ENCODE data around the gene FAM222A. TPM values are rescaled to one million over a fixed set of nuclear protein-coding genes. Genes with fewer than 3 reads are reported as not detected.

FAM222A gene
- total and polyA plus RNA-seq, 2 of the 4 experiments (the other 2 are of a cell fraction), result under 0.01 to 0.32 TPM

- Histone ChIP-seq H2AK9ac (replicated peaks; ENCODE audit: low read depth, low read length, poor library complexity) (no peak overlapping the region), H4K20me1 (ENCODE audit: insufficient read depth, low read length) (no peaks in the 10 kb centered on the region), H3K56ac (ENCODE audit: extremely low read depth, insufficient read depth, low read length) (no peak overlapping the region), H4K91ac (ENCODE audit: insufficient read depth, low read depth, low read length) (no peak overlapping the region), H2BK5ac (ENCODE audit: low read depth, low read length, poor library complexity, severe bottlenecking) (no peak overlapping the region), H3K9me3 (ENCODE audit: control insufficient read depth, insufficient read depth, low read length) (no peaks in the 10 kb centered on the region), H3K9ac (ENCODE audit: low read depth, low read length) (no peak overlapping the region), H2BK15ac (ENCODE audit: low read depth, low read length) (no peak overlapping the region), H3K18ac (ENCODE audit: low read depth, low read length) (no peak overlapping the region), H3K4me3 (ENCODE audit: insufficient read depth, low read depth, low read length) (no peak overlapping the region), H2BK20ac (ENCODE audit: low read depth, low read length) (no peak overlapping the region), H3K27me3 (ENCODE audit: control insufficient read depth, insufficient read depth, low read length) (peaks cover 7% of the 10 kb centered on the region), H3K23ac (ENCODE audit: low read depth, low read length) (no peak overlapping the region), H2AFZ (replicated peaks; ENCODE audit: low read length, poor library complexity) (no peak overlapping the region), H2BK120ac (ENCODE audit: low read depth, low read length) (no peak overlapping the region), H3K4ac (ENCODE audit: low read depth, low read length) (no peak overlapping the region), H3K36me3 (ENCODE audit: control insufficient read depth, insufficient read depth, low read length) (no peaks in the 10 kb centered on the region), H3K9me1 (ENCODE audit: insufficient read depth, low read length) (no peaks in the 10 kb centered on the region), H3K4me2 (ENCODE audit: low read depth, low read length) (no peak overlapping the region), H4K5ac (ENCODE audit: low read depth, low read length) (no peak overlapping the region), H3K14ac (replicated peaks; ENCODE audit: low read depth, low read length) (no peak overlapping the region), H3K4me1 (ENCODE audit: control insufficient read depth, insufficient read depth, low read length) (no peaks in the 10 kb centered on the region), H4K8ac (ENCODE audit: low read depth in 2 of 2, low read length in 2 of 2) (no peak overlapping the region), H2AK5ac (ENCODE audit: low read depth, low read length) (no peak overlapping the region), H3K79me1 (ENCODE audit: low read depth in 1 of 2, low read length in 2 of 2) (no peaks in the 10 kb centered on the region), H3K27ac (ENCODE audit: insufficient read depth, low read length) (no peak overlapping the region)
- no peak for ATAC-seq (ENCODE audit: low read depth)
- no CpG with 5 or more reads among the region's 1 CpG for WGBS, 2 experiments (ENCODE audit: extremely low coverage in 2 of 2, insufficient read length in 1 of 2)
- intact Hi-C loops (cut with micrococcal nuclease) (no loop called here), dilution Hi-C loops (cut with HindIII; ENCODE audit: low sequenced_read_pairs, unreplicated experiment) (no loop called here), in situ Hi-C loops (cut with MboI; ENCODE audit: low sequenced_read_pairs) (no loop called here)
- ChIA-PET CTCF (no interaction called here), POLR2A (ENCODE audit: unreplicated experiment) (no interaction called here)
- no TSS peak for BruUV-seq (replicated peaks)
- TF ChIP-seq USF2 (IDR thresholded peaks at IDR 0.05; ENCODE audit: low read depth, low read length) (no peak), RAD21 (IDR thresholded peaks at IDR 0.05; ENCODE audit: low read length) (no peak), MXI1 (IDR thresholded peaks at IDR 0.05; ENCODE audit: borderline replicate concordance, low read depth, low read length) (no peak), NFE2L2 (IDR thresholded peaks at IDR 0.05; ENCODE audit: low read depth, low read length) (no peak), MAFK (IDR thresholded peaks at IDR 0.05; ENCODE audit: low read depth, low read length) (no peak), CTCF (conservative IDR thresholded peaks at IDR 0.05; ENCODE audit: low read depth, low read length) (no peak), CEBPB (IDR thresholded peaks at IDR 0.05; ENCODE audit: low read depth, low read length) (no peak), ELK1 (IDR thresholded peaks at IDR 0.05; ENCODE audit: borderline replicate concordance, low read depth, low read length) (no peak), RFX5 (IDR thresholded peaks at IDR 0.05; ENCODE audit: low read depth, low read length) (no peak), FOS (IDR thresholded peaks at IDR 0.05; ENCODE audit: low read depth, low read length) (no peak), POLR2A (IDR thresholded peaks at IDR 0.05; ENCODE audit: low read depth, low read length) (no peak)
- no peak for DNase-seq
Observed at GRCh38 chr12:109693160-109693559, 20.5 kb upstream of the FAM222A start.
